H1 (cell line): ENCODE data around the gene KMT5B. TPM values are rescaled to one million over a fixed set of nuclear protein-coding genes. Genes with fewer than 3 reads are reported as not detected.

Experiments used
- EGR1 ChIP-seq: IDR thresholded peaks from 2 replicates; pipeline ENCODE4 v1.6.1; 2011; ENCODE audit warnings: low read depth, low read length, borderline replicate concordance
- NRF1 ChIP-seq: IDR thresholded peaks from 2 replicates; pipeline ENCODE4 v1.6.1; 2011; ENCODE audit warnings: mild to moderate bottlenecking, low read depth, low read length, improper control_type of control experiment
- RAD21 ChIP-seq, 2 experiments: IDR thresholded peaks in 1 of 2; conservative IDR thresholded peaks in 1 of 2; 2 replicates each; pipeline ENCODE4 v1.6.1; 2011; ENCODE audit warnings: low read depth in 2 of 2, low read length in 2 of 2, improper control_type of control experiment in 1 of 2, inconsistent platforms in 1 of 2, mild to moderate bottlenecking in 1 of 2, moderate library complexity in 1 of 2
- SUZ12 ChIP-seq: fragments of 200-600 bp; sonication (generic); IDR thresholded peaks from 2 replicates; pipeline ENCODE4 v1.6.1; 2012; ENCODE audit warnings: mild to moderate bottlenecking, inconsistent platforms, low read length, moderate library complexity, mixed read lengths
- YY1 ChIP-seq: IDR thresholded peaks from 2 replicates; pipeline ENCODE4 v1.6.1; 2011; ENCODE audit warnings: low read depth, mild to moderate bottlenecking, low read length
- polyA plus RNA-seq, 7 experiments: library from polyadenylated mRNA; depleted of rRNA in 3 of 7; stranded (reverse) in 5 of 7; unstranded in 2 of 7; fragments of >200 nt in 5 of 7; fragments of 200-250 nt in 2 of 7; gene quantifications; 1 replicate in 5 of 7; 2 replicates in 1 of 7; 4 replicates in 1 of 7; pipeline versions ENCODE4 v1.2.1 to v1.2.3, GENCODE V29; 2011 to 2013; ENCODE audit warnings: missing spikeins in 2 of 7, mixed read lengths in 2 of 7
- total RNA-seq: library from RNA; stranded (reverse); fragmentation: NEBNext Ultra II Directional; extraction: Animal tissue kit (Norgen Biotek cat#: 25700); gene quantifications from 2 replicates; pipeline ENCODE4 v1.2.1, GENCODE V29; 2021

Gene KMT5B
- total and polyA plus RNA-seq, 2 of the 8 experiments (the other 6 are each of a cell fraction or from before 2014, with no cell fraction given), result 11.0 to 40.8 TPM

GRCh38 chr11:68257477-68258362 lies 44.6 kb upstream of the KMT5B start (continued):
- TF ChIP-seq SUZ12 (no peak), YY1 (0 out of 2 replicates have a peak, but pooled peaks have one; percentile 23), EGR1 (no peak), NRF1 (no peak), RAD21 (IDR thresholded peaks at IDR 0.05 in 1 of 2, conservative IDR thresholded peaks at IDR 0.05 in 1 of 2; ENCODE audit: low read depth in 2 of 2, low read length in 2 of 2) (peak; percentile 84 to 86)
